ENCODE data around the gene TCF3.
A peak's percentile ranks its signal among the peaks of the same experiment; 100 is the strongest.
"Not testable (repeated sequence)": the region's sequence is repeated elsewhere in the genome, so short reads cannot be mapped to it uniquely, and the experiment has no call there.

TCF3 gene

GRCh38 chr19:1652471-1653299 is at the start of gene TCF3:
TSS of gene TCF3 (minus strand) at chr19:1652615. CDS start at chr19:1650248, 2,367 bp downstream.
- peak; percentile 98 for DNase-seq (ENCODE audit: low spot score)

- no peak for DNase-seq (ENCODE audit: low spot score)
Measured at GRCh38 chr19:1700733-1701663, 48.6 kb upstream of the TCF3 start.

GRCh38 chr19:1699998-1700732 is 47.8 kb upstream of the TCF3 start:
- DNase-seq (ENCODE audit: low spot score), result no peak

GRCh38 chr19:1699386-1699785 is 47.0 kb upstream of the TCF3 start:
- no peak for DNase-seq (ENCODE audit: low spot score)

- no peak for DNase-seq (ENCODE audit: low spot score)
Measured at GRCh38 chr19:1698636-1699035, 46.2 kb upstream of the TCF3 start.

GRCh38 chr19:1695481-1695880 is 43.1 kb upstream of the TCF3 start:
- DNase-seq (ENCODE audit: low spot score), result not testable (repeated sequence)

GRCh38 chr19:1691589-1692290 is 39.3 kb upstream of the TCF3 start:
- no peak for DNase-seq (ENCODE audit: low spot score)

GRCh38 chr19:1690699-1691307 is 38.4 kb upstream of the TCF3 start:
- no peak for DNase-seq (ENCODE audit: low spot score)

- DNase-seq (ENCODE audit: low spot score), result not testable (repeated sequence)
Measured at GRCh38 chr19:1685785-1686184, 33.4 kb upstream of the TCF3 start.

- no peak for DNase-seq (ENCODE audit: low spot score)
Measured at GRCh38 chr19:1685046-1685445, 32.6 kb upstream of the TCF3 start.

- DNase-seq (ENCODE audit: low spot score), result no peak
Measured at GRCh38 chr19:1684573-1684912, 32.1 kb upstream of the TCF3 start.

GRCh38 chr19:1683869-1684572 is 31.6 kb upstream of the TCF3 start:
- DNase-seq (ENCODE audit: low spot score), result no peak

- no peak for DNase-seq (ENCODE audit: low spot score)
Measured at GRCh38 chr19:1680976-1681375, 28.6 kb upstream of the TCF3 start.

GRCh38 chr19:1678073-1678472 is 25.7 kb upstream of the TCF3 start:
- no peak for DNase-seq (ENCODE audit: low spot score)

- DNase-seq (ENCODE audit: low spot score), result no peak
Measured at GRCh38 chr19:1676351-1677266, 24.2 kb upstream of the TCF3 start.

GRCh38 chr19:1675633-1676350 is 23.4 kb upstream of the TCF3 start:
- no peak for DNase-seq (ENCODE audit: low spot score)

GRCh38 chr19:1674293-1674679 is 21.9 kb upstream of the TCF3 start:
- no peak for DNase-seq (ENCODE audit: low spot score)

- no peak for DNase-seq (ENCODE audit: low spot score)
Measured at GRCh38 chr19:1673645-1674292, 21.4 kb upstream of the TCF3 start.

Measured in putamen (tissue), 1 donor.